HL-60 (cell line): ENCODE measurements around the gene DRAM2.
A peak's percentile ranks its signal among the peaks of the same experiment; 100 is the strongest.

Experiments
- DNase-seq, 2 experiments: peaks; one replicate each; pipeline ENCODE4 v3.0.0-alpha.2; 2010 to 2020; ENCODE audit warnings: low read depth in 1 of 2, low spot score in 1 of 2
- H3K27ac ChIP-seq: fragments of 250-450 bp; sonication (Bioruptor Pico); replicated peaks from 2 replicates; pipeline ENCODE4 v1.5.1; 2020; ENCODE audit warnings: mild to moderate bottlenecking, moderate library complexity
- H3K27me3 ChIP-seq: fragments of 250-450 bp; sonication (Bioruptor Pico); 2 replicates; pipeline ENCODE4 v1.5.1; 2021; ENCODE audit warnings: mild to moderate bottlenecking, moderate library complexity; ENCODE audit not compliant: insufficient read depth, poor library complexity, severe bottlenecking
- H3K4me3 ChIP-seq: replicated peaks from 2 replicates; pipeline ENCODE4 v1.5.1; 2011; ENCODE audit warnings: mild to moderate bottlenecking, control low read depth, low read length; ENCODE audit not compliant: insufficient read depth
- CTCF ChIP-seq: IDR thresholded peaks from one replicate; pipeline ENCODE4 v1.5.1; 2011; ENCODE audit warnings: low read length, control low read depth, inconsistent platforms; ENCODE audit not compliant: insufficient read depth
- GABPA ChIP-seq: IDR thresholded peaks from 2 replicates; pipeline ENCODE4 v1.6.1; 2012; ENCODE audit warnings: low read depth
- POLR2AphosphoS5 ChIP-seq: IDR thresholded peaks from 2 replicates; pipeline ENCODE4 v1.6.1; 2012; ENCODE audit warnings: low read depth
- REST ChIP-seq: IDR thresholded peaks from 2 replicates; pipeline ENCODE4 v1.6.1; 2012; ENCODE audit warnings: low read depth; ENCODE audit not compliant: insufficient replicate concordance
- SPI1 ChIP-seq: IDR thresholded peaks from 2 replicates; pipeline ENCODE4 v1.6.1; 2012; ENCODE audit warnings: low read depth, mild to moderate bottlenecking, borderline replicate concordance

The DRAM2 gene

GRCh38 chr1:111131693-111132092, 8.2 kb downstream of the DRAM2 start:
- no peak for DNase-seq
- Histone ChIP-seq H3K27me3 (no peaks in the 10 kb centered on the region), H3K27ac (no peak overlapping the region), H3K4me3 (no peak overlapping the region)
- TF ChIP-seq REST = no peak
- no peak for TF ChIP-seq GABPA
- TF ChIP-seq CTCF = no peak
- no peak for TF ChIP-seq SPI1
- no peak for TF ChIP-seq POLR2AphosphoS5

GRCh38 chr1:111129376-111129775, 10.5 kb downstream of the DRAM2 start:
- Histone ChIP-seq H3K27me3 (no peaks in the 10 kb centered on the region), H3K4me3 (no peak overlapping the region), H3K27ac (no peak overlapping the region)
- TF ChIP-seq REST (no peak), SPI1 (no peak), CTCF (no peak), POLR2AphosphoS5 (no peak), GABPA (no peak)
- no peak for DNase-seq

GRCh38 chr1:111127923-111128643, 11.8 kb downstream of the DRAM2 start:
- no peak overlapping the region for H3K27ac ChIP-seq
- TF ChIP-seq CTCF (no peak), SPI1 (peak; percentile 92), REST (no peak), GABPA (no peak)
- peak in 1 of 2 experiments; percentile 54 for DNase-seq
- H3K4me3 ChIP-seq = no peak overlapping the region
- no peaks in the 10 kb centered on the region for H3K27me3 ChIP-seq
